Suppressor macrophage treated with lipopolysaccharide for 1 hour (primary cell): Measurements from ENCODE around the gene F13A1.

ENCODE experiments used
- DNase-seq, 3 donors: peaks; one replicate each; pipeline ENCODE4 v3.0.0-alpha.2; 2020 to 2022

F13A1 gene

DNA sequence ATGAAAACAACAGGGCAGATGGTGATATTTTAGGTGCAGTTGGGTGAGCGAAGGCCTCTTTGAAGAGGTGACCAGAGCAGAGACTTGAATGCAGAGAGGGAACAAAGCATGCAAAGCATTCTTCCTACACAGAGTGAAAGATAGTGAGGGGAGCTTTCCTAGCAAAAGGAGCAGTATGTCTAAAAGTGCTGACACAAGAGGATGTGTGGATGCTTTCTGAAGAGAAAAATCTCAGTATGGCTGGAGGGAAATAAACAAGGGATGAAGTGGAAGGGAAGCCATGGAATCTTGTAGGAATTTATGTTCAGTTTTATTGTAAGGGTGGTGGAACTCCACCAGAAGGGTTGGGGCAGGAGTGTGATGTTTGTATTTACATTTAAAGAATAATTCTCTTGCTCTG is 128.6 kb downstream of the F13A1 start:
- DNase-seq, result no peak

DNA sequence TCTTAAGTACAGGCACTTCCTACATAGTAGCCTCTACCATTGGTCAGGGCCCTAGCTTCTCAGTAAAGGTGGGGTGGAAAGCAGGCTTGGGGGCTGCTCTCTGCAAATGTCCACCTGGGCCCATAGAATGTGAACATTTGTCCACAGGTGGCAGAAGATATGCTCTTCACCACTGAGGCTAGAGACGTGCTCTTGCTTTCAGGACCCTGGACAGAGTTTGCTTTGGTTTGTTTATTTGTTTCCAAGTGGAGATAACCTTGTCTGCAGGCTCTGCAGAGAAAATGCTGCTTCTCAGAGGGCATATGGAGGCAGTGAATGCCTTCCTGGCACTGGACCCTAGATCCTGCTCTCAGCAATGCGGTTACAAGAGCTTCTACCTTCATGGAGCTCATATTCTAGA is 129.0 kb downstream of the F13A1 start:
- DNase-seq, result peak in 1 of 3 donors; percentile 8

DNA sequence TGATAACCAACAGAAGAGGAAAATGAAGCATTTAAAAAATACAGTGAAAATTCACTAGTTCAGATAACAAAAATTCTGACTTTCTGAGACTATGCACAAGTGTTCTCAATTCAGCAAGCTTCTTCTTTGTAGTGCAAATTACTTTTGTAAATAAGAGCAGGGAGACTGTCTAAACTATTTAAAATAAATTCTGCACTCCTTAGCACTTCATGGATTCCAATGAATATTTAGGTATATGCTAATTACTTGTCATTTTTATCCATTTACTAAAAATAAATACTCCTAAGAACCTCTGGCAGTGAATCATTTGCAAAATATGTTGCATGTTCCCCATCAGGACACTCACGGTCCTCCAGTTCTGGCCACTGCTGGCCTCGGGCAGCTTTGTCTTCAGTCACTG is 139.8 kb downstream of the F13A1 start:
- no peak for DNase-seq

DNA sequence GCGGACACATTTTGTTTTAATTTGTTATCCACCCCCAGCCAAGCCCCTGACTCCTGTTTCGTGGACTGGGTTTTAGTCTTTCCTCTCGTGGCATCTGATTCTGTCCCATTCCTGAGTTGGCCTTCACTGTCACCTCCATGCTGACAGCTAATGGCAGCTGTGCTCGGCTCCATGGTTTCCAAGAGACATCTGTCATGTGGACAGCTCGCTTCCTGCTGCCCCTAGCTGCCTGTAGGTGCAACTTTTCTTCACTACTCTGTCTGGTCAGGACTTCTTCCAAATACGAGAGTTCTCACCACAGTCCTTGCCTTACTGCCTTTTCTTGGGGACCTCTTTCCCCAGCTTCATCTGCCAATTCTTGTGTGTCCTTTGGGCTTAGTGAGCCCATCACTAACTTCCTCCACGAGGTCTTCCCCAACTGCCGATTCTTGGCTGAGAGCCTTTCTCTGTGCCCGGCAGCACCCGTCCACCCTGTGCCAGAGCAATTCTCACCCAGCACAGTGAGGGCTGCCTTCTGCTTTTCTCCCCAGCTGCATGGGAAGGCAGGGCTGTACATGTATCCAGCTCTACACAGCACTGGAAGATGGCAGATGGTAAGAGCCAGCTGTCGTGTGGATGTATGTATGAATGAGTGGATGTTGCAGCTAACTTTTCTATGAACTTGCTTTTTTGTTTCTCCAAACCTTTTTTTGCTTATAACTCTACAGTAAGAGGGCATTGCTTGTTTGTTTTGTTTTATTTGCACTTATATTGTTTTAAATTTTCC is 140.4 kb downstream of the F13A1 start:
- DNase-seq, result no peak

DNA sequence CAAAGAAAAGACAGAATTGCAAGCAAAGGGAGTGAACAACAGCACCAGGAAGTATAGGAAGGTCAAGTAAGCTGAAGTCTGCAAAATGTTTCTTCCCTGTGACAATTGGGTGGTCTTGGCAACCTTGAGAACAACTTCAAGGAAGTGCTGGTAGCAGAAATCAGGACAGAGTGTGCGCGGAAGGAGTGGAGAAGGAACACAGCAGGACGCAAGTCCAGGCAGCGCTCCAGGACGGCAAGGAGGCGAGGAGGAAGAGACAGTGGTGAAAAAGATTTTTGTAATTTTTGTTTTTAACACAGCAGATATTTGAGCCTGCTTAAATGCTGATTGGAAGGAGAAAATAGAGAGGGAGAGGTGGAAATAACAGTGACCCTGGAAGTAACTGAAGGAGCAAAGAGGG is 141.7 kb downstream of the F13A1 start:
- DNase-seq, result no peak

GRCh38 chr6:6177754-6178153 is 142.7 kb downstream of the F13A1 start:
- DNase-seq, result no peak

GRCh38 chr6:6176586-6177228 is 143.8 kb downstream of the F13A1 start:
- DNase-seq, result no peak

DNA sequence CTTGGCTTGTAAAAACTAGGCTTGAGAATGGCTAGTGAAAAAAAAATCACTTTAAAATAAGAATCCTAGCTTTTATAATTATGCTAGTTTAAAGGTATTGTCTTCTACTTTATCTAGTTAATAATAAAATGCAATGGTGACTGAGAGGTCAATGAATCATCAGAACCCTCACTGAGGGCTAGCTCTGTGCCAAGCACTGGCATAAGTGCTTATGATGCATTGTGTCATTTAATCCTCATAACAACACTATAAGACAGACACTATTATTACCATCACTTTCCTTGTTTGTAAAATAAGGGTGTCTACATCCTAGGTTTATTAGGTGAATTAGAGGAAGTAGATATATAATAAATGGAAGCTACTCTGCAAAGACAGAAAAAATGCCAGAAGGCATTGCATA is 144.3 kb downstream of the F13A1 start:
- DNase-seq, result no peak

DNA sequence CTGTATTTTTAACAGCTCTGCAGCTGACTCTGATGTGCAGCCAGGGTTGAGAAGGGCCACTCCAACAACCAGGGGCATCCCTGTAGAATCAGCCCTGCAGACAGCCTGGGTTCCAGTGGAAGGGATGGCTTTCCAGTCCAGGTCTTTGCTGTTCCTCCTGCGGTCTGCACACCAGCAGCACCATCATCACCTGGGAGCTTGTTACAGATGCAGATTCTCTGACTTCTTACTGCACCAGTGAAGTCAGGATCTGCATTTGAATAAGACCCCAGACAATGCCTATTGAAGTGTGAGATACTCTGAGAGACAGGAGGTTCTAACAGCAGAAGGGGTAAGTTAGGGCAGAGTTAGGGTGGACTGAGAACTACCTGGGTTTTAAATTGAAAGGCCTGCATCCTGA is 151.3 kb downstream of the F13A1 start:
- no peak for DNase-seq

- no peak for DNase-seq
Measured at GRCh38 chr6:6166064-6166463, 154.4 kb downstream of the F13A1 start.

- no peak for DNase-seq
Measured at GRCh38 chr6:6164367-6164766, 156.1 kb downstream of the F13A1 start.

DNA sequence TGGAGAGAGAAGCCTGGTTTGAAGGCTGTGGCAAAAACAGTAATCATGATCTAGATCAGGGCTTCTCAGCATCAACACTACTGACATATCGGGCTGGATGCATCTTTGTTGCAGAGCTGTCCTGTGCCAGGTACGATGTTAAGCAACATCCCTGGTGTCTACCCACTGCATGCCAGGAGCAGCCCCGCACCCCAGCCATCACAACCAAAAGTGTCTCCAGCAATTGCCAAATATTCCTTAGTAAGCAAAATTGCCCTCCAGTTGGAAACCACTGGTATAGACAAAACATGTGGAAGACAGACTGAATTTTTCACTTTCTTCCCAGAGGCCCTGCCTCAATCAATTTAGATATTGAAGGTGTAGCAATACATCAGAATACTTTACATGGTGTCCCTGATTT is 166.1 kb downstream of the F13A1 start:
- DNase-seq, result no peak

GRCh38 chr6:6152060-6152459 is 168.4 kb downstream of the F13A1 start:
- DNase-seq, result no peak

DNA sequence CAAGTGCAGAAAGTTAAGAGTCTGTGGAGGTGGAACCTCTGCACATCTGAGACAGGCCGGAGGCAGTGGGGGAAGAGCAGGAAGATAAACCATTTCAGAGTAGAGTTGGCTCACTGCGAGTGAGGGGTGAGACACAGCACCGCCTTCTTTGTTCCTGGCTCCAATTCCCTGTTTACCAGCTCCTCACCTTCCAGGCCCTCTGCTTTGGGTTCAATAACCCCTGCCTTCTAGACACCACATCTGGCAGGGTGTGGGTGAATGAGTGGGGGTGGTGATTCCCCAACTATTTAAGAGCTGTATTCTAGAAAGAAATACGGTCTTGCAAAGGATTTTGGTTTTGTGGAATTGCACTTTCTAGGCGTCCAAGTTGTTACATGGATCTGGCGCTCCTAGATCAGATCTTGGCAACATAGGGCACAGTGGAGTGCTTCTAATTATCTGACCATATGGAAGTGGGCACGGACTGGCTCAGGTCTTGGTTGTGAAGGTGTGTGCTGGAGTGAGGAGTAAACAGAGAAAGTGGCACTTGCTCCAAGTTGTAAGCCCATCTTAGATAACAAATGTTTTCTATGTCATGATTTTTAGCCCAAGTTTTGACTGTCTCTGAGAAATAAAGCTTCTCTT is 172.2 kb downstream of the F13A1 start:
- DNase-seq, result no peak

- DNase-seq, result peak; percentile 62 to 67 (median 63)
Measured at GRCh38 chr6:6131492-6132109, 188.9 kb downstream of the F13A1 start.

GRCh38 chr6:6125495-6125894 is 195.0 kb downstream of the F13A1 start:
- DNase-seq, result no peak

GRCh38 chr6:6123803-6124202 is 196.7 kb downstream of the F13A1 start:
- no peak for DNase-seq

GRCh38 chr6:6121943-6122342 is 198.5 kb downstream of the F13A1 start:
- DNase-seq, result no peak

DNA sequence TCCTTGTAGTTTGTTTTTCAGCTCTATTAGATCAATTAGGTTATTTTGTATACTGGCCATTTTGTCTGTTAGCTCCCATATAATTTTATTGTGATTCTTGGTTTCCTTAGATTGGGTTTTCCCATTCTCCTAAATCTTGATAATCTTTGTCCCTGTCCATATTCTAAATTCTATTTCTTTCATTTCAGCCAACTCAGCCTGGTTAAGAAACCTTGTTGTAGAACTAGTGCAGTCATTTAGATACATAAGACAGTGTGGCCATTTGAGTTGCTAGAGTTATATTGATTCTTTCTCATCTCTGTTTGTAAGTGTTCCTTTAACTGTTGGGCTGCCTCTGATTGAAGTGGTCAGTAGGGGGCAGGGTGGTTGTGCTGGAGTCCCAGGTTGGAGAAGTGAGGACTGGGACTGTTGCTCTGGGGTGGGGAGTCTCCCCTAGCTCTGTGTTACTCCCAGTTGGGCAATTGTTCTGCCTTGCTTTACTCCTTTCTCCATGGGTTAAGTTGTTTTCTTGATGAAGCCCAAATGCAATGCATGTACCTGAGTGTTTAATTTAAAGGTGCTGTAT is 214.9 kb downstream of the F13A1 start:
- DNase-seq, result peak; percentile 23 to 60 (median 59)
